ENCODE data around the gene QSER1.

GRCh38 chr11:33017478-33017877, 124.9 kb downstream of the QSER1 start:
- TF ChIP-seq CTCF (IDR thresholded peaks at IDR 0.05; ENCODE audit: poor library complexity) = no peak
- no peak for TF ChIP-seq EZH2 (IDR thresholded peaks at IDR 0.05; ENCODE audit: borderline replicate concordance)
